OCI-LY1 (cell line): ENCODE data around the gene NCSTN.

Experiments
- EZH2 ChIP-seq: fragments of 200-600 bp; sonication (generic), shearing (Covaris generic); IDR thresholded peaks from 2 replicates; pipeline ENCODE4 v1.8.0; 2017; ENCODE audit warnings: borderline replicate concordance, mixed run types, mild to moderate bottlenecking, antibody characterized with exemption, low read length, moderate library complexity, mixed read lengths
- TF ChIP-seq, protein P1 (sequence below): fragments of 200-600 bp; sonication (generic), shearing (Covaris generic); IDR thresholded peaks from 2 replicates; pipeline ENCODE4 v1.5.1; 2017; ENCODE audit warnings: mild to moderate bottlenecking, antibody characterized with exemption, low read length, moderate library complexity, mixed read lengths

DNA sequence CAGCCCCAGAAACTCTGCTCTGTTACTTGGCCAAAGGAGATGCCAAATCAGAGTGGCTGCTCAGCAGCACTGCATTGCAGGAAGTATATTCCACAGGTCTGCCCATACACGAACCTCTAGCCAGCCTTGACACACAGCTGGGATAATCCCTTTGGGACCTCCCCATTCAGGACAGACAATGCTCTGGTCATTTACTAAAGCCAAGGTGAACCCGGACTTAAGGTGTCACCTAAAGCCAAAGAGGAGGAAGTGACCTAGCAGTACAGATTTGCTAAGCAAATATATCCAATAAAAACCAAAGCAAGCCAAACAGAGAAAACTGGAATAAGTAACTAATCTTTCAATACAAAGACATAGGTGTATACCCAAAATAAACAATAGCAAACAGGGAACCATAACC lies 27.8 kb upstream of the NCSTN start:
- TF ChIP-seq, protein P1, sequence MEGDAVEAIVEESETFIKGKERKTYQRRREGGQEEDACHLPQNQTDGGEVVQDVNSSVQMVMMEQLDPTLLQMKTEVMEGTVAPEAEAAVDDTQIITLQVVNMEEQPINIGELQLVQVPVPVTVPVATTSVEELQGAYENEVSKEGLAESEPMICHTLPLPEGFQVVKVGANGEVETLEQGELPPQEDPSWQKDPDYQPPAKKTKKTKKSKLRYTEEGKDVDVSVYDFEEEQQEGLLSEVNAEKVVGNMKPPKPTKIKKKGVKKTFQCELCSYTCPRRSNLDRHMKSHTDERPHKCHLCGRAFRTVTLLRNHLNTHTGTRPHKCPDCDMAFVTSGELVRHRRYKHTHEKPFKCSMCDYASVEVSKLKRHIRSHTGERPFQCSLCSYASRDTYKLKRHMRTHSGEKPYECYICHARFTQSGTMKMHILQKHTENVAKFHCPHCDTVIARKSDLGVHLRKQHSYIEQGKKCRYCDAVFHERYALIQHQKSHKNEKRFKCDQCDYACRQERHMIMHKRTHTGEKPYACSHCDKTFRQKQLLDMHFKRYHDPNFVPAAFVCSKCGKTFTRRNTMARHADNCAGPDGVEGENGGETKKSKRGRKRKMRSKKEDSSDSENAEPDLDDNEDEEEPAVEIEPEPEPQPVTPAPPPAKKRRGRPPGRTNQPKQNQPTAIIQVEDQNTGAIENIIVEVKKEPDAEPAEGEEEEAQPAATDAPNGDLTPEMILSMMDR: no peak
- TF ChIP-seq EZH2: no peak
